HCT116 (cell line): Measurements from ENCODE around the gene EMC1. TPM values are rescaled to one million over a fixed set of nuclear protein-coding genes. Genes with fewer than 3 reads are reported as not detected.

Source experiments
- ATAC-seq: fragments of 200-7000 bp; cut with Tn5 transposase; 2 replicates; pipeline ENCODE4 v1.9.1; 2020; ENCODE audit warnings: mild to moderate bottlenecking, moderate library complexity
- BruUV-seq: library from RNA; stranded (reverse); fragments of 400-500 nt; replicated peaks from 2 replicates; lab custom pipeline; 2021; lab: Mats Ljungman, UMichigan
- CTCF ChIA-PET: fragments of 300-600 bp; sonication (Branson Sonifier 250); formaldehyde crosslinking; loops from one replicate; lab custom pipeline; 2021; ENCODE audit warnings: antibody characterized with exemption; lab: Charles Lee
- POLR2A ChIA-PET: fragments of 300-600, 350-600 bp; sonication (Branson Sonifier 250); formaldehyde crosslinking; loops from one replicate; lab custom pipeline; 2021; ENCODE audit warnings: antibody characterized with exemption; lab: Charles Lee
- RAD21 ChIA-PET, 2 experiments: fragments of 300-600 bp; sonication (Branson Sonifier 250); formaldehyde crosslinking; loops; one replicate each; lab custom pipeline; 2023; ENCODE audit warnings: low total read pairs in 2 of 2; ENCODE audit not compliant: uncharacterized antibody in 2 of 2, unreplicated experiment in 2 of 2, low non-redundant PET in 1 of 2; lab: Charles Lee
- DNase-seq: peaks from one replicate; pipeline ENCODE4 v3.0.0-alpha.2; 2010; ENCODE audit warnings: low read depth, low spot score
- H2AFZ ChIP-seq: fragments of 200-600 bp; shearing (Covaris generic), sonication (generic); 2 replicates; pipeline ENCODE4 v1.6.1; 2017; ENCODE audit warnings: low read depth, mixed run types, mixed read lengths, antibody characterized with exemption, low read length; ENCODE audit not compliant: poor library complexity, severe bottlenecking
- H3K27ac ChIP-seq: 2 replicates; pipeline ENCODE4 v1.5.1; 2012; ENCODE audit warnings: low read depth, low read length
- H3K27me3 ChIP-seq: fragments of 200-600 bp; sonication (generic); 2 replicates; pipeline ENCODE4 v1.6.1; 2016; ENCODE audit warnings: mixed run types, low read length, mixed read lengths; ENCODE audit not compliant: insufficient read depth
- H3K36me3 ChIP-seq, 2 experiments: fragments of 200-500 bp in 1 of 2; fragments of 200-600 bp in 1 of 2; sonication (Bioruptor generic) in 1 of 2; sonication (generic) in 1 of 2; 2 replicates each; pipeline versions ENCODE4 v1.5.1 to v1.6.1; 2014 to 2016; ENCODE audit warnings: low read length in 2 of 2, inconsistent platforms in 1 of 2, mixed read lengths in 1 of 2, mixed run types in 1 of 2; ENCODE audit not compliant: insufficient read depth in 2 of 2, control insufficient read depth in 1 of 2
- H3K4me1 ChIP-seq, 2 experiments: fragments of 200-600 bp in 1 of 2; sonication (generic) in 1 of 2; 2 replicates each; pipeline versions ENCODE4 v1.5.1 to v1.6.1; 2012 to 2017; ENCODE audit warnings: low read length in 2 of 2, inconsistent platforms in 1 of 2, mild to moderate bottlenecking in 1 of 2, mixed read lengths in 1 of 2, mixed run types in 1 of 2, moderate library complexity in 1 of 2; ENCODE audit not compliant: insufficient read depth in 2 of 2, control insufficient read depth in 1 of 2
- H3K4me2 ChIP-seq: fragments of 200-600 bp; sonication (generic); 2 replicates; pipeline ENCODE4 v1.6.1; 2017; ENCODE audit warnings: mixed run types, low read length, mixed read lengths
- H3K4me3 ChIP-seq, 2 experiments: fragments of 200-600 bp in 1 of 2; sonication (generic) in 1 of 2; replicated peaks in 1 of 2; 2 replicates each; pipeline ENCODE4 v1.5.1; 2011 to 2016; ENCODE audit warnings: low read length in 2 of 2, control low read depth in 1 of 2, low read depth in 1 of 2, mild to moderate bottlenecking in 1 of 2, mixed read lengths in 1 of 2, mixed run types in 1 of 2
- H3K79me2 ChIP-seq: fragments of 200-600 bp; sonication (generic); 2 replicates; pipeline ENCODE4 v1.6.1; 2017; ENCODE audit warnings: mild to moderate bottlenecking, mixed run types, low read length, moderate library complexity, mixed read lengths; ENCODE audit not compliant: insufficient read depth
- H3K9ac ChIP-seq: fragments of 200-600 bp; sonication (generic); 2 replicates; pipeline ENCODE4 v1.6.1; 2016; ENCODE audit warnings: low read length, mixed read lengths
- H3K9me2 ChIP-seq: fragments of 200-600 bp; sonication (generic), shearing (Covaris generic); 2 replicates; pipeline ENCODE4 v1.6.1; 2017; ENCODE audit warnings: mixed run types, mild to moderate bottlenecking, moderate library complexity; ENCODE audit not compliant: insufficient read depth
- H3K9me3 ChIP-seq, 2 experiments: fragments of 200-500 bp in 1 of 2; fragments of 200-600 bp in 1 of 2; sonication (Bioruptor generic) in 1 of 2; sonication (generic) in 1 of 2; 2 replicates each; pipeline ENCODE4 v1.6.1; 2014 to 2017; ENCODE audit warnings: low read length in 2 of 2, mixed read lengths in 2 of 2, inconsistent platforms in 1 of 2, low read depth in 1 of 2, mild to moderate bottlenecking in 1 of 2, mixed run types in 1 of 2, moderate library complexity in 1 of 2; ENCODE audit not compliant: control insufficient read depth in 1 of 2, insufficient read depth in 1 of 2
- H4K20me1 ChIP-seq: fragments of 200-600 bp; sonication (generic), shearing (Covaris generic); 2 replicates; pipeline ENCODE4 v1.6.1; 2017; ENCODE audit warnings: mixed run types, mild to moderate bottlenecking, moderate library complexity; ENCODE audit not compliant: insufficient read depth
- CBX3 ChIP-seq: IDR thresholded peaks from 2 replicates; pipeline ENCODE4 v1.6.1; 2012; ENCODE audit warnings: low read depth
- CEBPB ChIP-seq: IDR thresholded peaks from 2 replicates; pipeline ENCODE4 v1.6.1; 2012; ENCODE audit warnings: low read depth
- EGR1 ChIP-seq: IDR thresholded peaks from 2 replicates; pipeline ENCODE4 v1.6.1; 2012; ENCODE audit warnings: low read depth
- EZH2 ChIP-seq: fragments of 200-600 bp; sonication (generic); IDR thresholded peaks from 2 replicates; pipeline ENCODE4 v1.6.1; 2017; ENCODE audit warnings: antibody characterized with exemption, mixed run types
- EZH2phosphoT487 ChIP-seq: fragments of 200-600 bp; IDR thresholded peaks from 2 replicates; pipeline ENCODE4 v1.6.1; 2018; ENCODE audit warnings: antibody characterized with exemption, borderline replicate concordance
- FOSL1 ChIP-seq: IDR thresholded peaks from 2 replicates; pipeline ENCODE4 v1.6.1; 2012; ENCODE audit warnings: low read depth
- POLR2A ChIP-seq: IDR thresholded peaks from 2 replicates; pipeline ENCODE4 v1.7.0; 2011; ENCODE audit warnings: borderline replicate concordance; ENCODE audit not compliant: insufficient read depth, insufficient read length; ENCODE audit errors: extremely low read depth
- POLR2AphosphoS5 ChIP-seq: IDR thresholded peaks from 2 replicates; pipeline ENCODE4 v1.6.1; 2011; ENCODE audit warnings: mild to moderate bottlenecking, low read depth, low read length, moderate library complexity
- SIN3A ChIP-seq: IDR thresholded peaks from 2 replicates; pipeline ENCODE4 v1.6.1; 2012; ENCODE audit warnings: low read depth
- SP1 ChIP-seq: IDR thresholded peaks from 2 replicates; pipeline ENCODE4 v1.6.1; 2012; ENCODE audit warnings: low read depth
- SRF ChIP-seq: IDR thresholded peaks from 2 replicates; pipeline ENCODE4 v1.6.1; 2012; ENCODE audit warnings: low read depth
- TCF7L2 ChIP-seq: IDR thresholded peaks from 2 replicates; pipeline ENCODE4 v1.7.0; 2011; ENCODE audit warnings: borderline replicate concordance, inconsistent platforms; ENCODE audit not compliant: insufficient read depth, insufficient read length; ENCODE audit errors: extremely low read depth
- YY1 ChIP-seq: IDR thresholded peaks from 2 replicates; pipeline ENCODE4 v1.6.1; 2011; ENCODE audit warnings: low read length, low read depth, moderate library complexity, mild to moderate bottlenecking; ENCODE audit not compliant: insufficient replicate concordance; ENCODE audit errors: extremely low read depth
- ZFX ChIP-seq: fragments of 450-650 bp; IDR thresholded peaks from 2 replicates; pipeline ENCODE4 v1.6.1; 2017
- intact Hi-C: fragments of 100-400 bp; cut with micrococcal nuclease; formaldehyde crosslinking; loops from 2 replicates; pipeline ENCODE4 v1.10.0; 2022
- total RNA-seq: library from RNA; stranded (reverse); gene quantifications from one replicate; pipeline ENCODE4 v1.2.1, GENCODE V29; 2021; ENCODE audit not compliant: unreplicated experiment
- TF ChIP-seq, protein P1 (sequence below), 3 experiments: fragments of 200-600 bp in 1 of 3; sonication (generic) in 1 of 3; IDR thresholded peaks in 2 of 3; conservative IDR thresholded peaks in 1 of 3; 2 replicates each; pipeline ENCODE4 v1.5.1; 2012 to 2017; ENCODE audit warnings: low read depth in 2 of 3, low read length in 2 of 3, antibody characterized with exemption in 1 of 3, borderline replicate concordance in 1 of 3, control low read depth in 1 of 3, mild to moderate bottlenecking in 1 of 3, mixed read lengths in 1 of 3, mixed run types in 1 of 3, moderate library complexity in 1 of 3; ENCODE audit not compliant: insufficient read depth in 1 of 3
- TF ChIP-seq, protein P2 (sequence below): IDR thresholded peaks from 2 replicates; pipeline ENCODE4 v1.6.1; 2012
- TF ChIP-seq, protein P3 (sequence below): IDR thresholded peaks from 2 replicates; pipeline ENCODE4 v1.6.1; 2011; ENCODE audit warnings: mild to moderate bottlenecking, low read length, moderate library complexity; ENCODE audit not compliant: insufficient replicate concordance; ENCODE audit errors: extremely low read depth
- TF ChIP-seq, protein P4 (sequence below): IDR thresholded peaks from 2 replicates; pipeline ENCODE4 v1.6.1; 2012

The EMC1 gene
- total RNA-seq, 1 experiment from 2014 or later: 66.6 TPM

DNA sequence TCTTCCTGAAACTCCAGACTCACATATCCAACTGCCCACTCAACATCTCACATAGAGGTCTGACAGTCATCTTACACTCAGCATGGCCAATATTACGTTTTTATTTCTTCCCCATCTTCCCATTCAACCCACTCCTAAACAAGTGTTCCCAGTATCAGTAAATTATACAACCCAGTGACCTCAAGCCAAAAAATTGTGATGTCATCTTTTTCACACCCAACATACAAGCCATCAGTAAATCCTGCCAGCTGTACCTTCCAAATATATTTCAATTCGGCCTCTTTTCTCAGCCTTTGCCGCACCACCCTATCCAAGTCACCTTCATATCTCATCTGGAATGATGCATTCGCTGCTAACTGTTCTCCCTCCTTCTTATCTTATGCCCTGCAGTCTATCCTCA lies 60.9 kb downstream of the EMC1 start:
- no peak overlapping the region for H3K27ac ChIP-seq
- peaks cover 57 to 68% of the 10 kb centered on the region in 2 experiments for H3K36me3 ChIP-seq

More for the DNA sequence above, 60.9 kb downstream of the EMC1 start:
- ATAC-seq (no peak), DNase-seq (no peak)
- peaks cover 27% of the 10 kb centered on the region for H3K79me2 ChIP-seq
- H3K27me3 ChIP-seq: no peaks in the 10 kb centered on the region
- CTCF ChIA-PET: no interaction called here
- TF ChIP-seq POLR2AphosphoS5: no peak
- no peak for TF ChIP-seq SRF
- TF ChIP-seq ZFX: no peak
- no peak for TF ChIP-seq TCF7L2
- TF ChIP-seq EGR1: no peak
- TF ChIP-seq SIN3A: no peak
- TF ChIP-seq, protein P1, sequence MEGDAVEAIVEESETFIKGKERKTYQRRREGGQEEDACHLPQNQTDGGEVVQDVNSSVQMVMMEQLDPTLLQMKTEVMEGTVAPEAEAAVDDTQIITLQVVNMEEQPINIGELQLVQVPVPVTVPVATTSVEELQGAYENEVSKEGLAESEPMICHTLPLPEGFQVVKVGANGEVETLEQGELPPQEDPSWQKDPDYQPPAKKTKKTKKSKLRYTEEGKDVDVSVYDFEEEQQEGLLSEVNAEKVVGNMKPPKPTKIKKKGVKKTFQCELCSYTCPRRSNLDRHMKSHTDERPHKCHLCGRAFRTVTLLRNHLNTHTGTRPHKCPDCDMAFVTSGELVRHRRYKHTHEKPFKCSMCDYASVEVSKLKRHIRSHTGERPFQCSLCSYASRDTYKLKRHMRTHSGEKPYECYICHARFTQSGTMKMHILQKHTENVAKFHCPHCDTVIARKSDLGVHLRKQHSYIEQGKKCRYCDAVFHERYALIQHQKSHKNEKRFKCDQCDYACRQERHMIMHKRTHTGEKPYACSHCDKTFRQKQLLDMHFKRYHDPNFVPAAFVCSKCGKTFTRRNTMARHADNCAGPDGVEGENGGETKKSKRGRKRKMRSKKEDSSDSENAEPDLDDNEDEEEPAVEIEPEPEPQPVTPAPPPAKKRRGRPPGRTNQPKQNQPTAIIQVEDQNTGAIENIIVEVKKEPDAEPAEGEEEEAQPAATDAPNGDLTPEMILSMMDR (IDR thresholded peaks at IDR 0.05 in 2 of 3, conservative IDR thresholded peaks at IDR 0.05 in 1 of 3; ENCODE audit: borderline replicate concordance in 1 of 3, insufficient read depth in 1 of 3, low read depth in 2 of 3, low read length in 2 of 3): no peak
- TF ChIP-seq, protein P2, sequence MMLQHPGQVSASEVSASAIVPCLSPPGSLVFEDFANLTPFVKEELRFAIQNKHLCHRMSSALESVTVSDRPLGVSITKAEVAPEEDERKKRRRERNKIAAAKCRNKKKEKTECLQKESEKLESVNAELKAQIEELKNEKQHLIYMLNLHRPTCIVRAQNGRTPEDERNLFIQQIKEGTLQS: no peak
- TF ChIP-seq SP1: no peak
- TF ChIP-seq EZH2: no peak
- TF ChIP-seq, protein P3, sequence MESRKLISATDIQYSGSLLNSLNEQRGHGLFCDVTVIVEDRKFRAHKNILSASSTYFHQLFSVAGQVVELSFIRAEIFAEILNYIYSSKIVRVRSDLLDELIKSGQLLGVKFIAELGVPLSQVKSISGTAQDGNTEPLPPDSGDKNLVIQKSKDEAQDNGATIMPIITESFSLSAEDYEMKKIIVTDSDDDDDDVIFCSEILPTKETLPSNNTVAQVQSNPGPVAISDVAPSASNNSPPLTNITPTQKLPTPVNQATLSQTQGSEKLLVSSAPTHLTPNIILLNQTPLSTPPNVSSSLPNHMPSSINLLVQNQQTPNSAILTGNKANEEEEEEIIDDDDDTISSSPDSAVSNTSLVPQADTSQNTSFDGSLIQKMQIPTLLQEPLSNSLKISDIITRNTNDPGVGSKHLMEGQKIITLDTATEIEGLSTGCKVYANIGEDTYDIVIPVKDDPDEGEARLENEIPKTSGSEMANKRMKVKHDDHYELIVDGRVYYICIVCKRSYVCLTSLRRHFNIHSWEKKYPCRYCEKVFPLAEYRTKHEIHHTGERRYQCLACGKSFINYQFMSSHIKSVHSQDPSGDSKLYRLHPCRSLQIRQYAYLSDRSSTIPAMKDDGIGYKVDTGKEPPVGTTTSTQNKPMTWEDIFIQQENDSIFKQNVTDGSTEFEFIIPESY: no peak
- no peak for TF ChIP-seq FOSL1
- TF ChIP-seq EZH2phosphoT487: no peak
- no peak for TF ChIP-seq CEBPB
- TF ChIP-seq, protein P4, sequence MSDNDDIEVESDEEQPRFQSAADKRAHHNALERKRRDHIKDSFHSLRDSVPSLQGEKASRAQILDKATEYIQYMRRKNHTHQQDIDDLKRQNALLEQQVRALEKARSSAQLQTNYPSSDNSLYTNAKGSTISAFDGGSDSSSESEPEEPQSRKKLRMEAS: no peak
- TF ChIP-seq CBX3: no peak
- TF ChIP-seq YY1: no peak
- TF ChIP-seq POLR2A: no peak
- POLR2A ChIA-PET: no interaction called here
- no peaks in the 10 kb centered on the region for H3K4me1 ChIP-seq
- no peaks in the 10 kb centered on the region for H3K9me2 ChIP-seq
- no peaks in the 10 kb centered on the region for H4K20me1 ChIP-seq
- no peak overlapping the region for H3K4me3 ChIP-seq
- intact Hi-C loops: no loop called here
- H3K4me2 ChIP-seq: no peak overlapping the region
- RAD21 ChIA-PET: no interaction called here
- H2AFZ ChIP-seq: no peak overlapping the region
- H3K9ac ChIP-seq: no peak overlapping the region
- H3K9me3 ChIP-seq: no peaks in the 10 kb centered on the region
- BruUV-seq: no TSS peak
